DOHH2 (cell line): ENCODE data around the gene CACNA1B.

Experiments used
- EZH2phosphoT487 ChIP-seq: fragments of 200-600 bp; sonication (generic); IDR thresholded peaks from 2 replicates; pipeline ENCODE4 v1.6.1; 2017; ENCODE audit warnings: borderline replicate concordance, mild to moderate bottlenecking, antibody characterized with exemption, low read length, moderate library complexity, mixed read lengths
- TF ChIP-seq, protein P1 (sequence below): fragments of 200-600 bp; sonication (generic); IDR thresholded peaks from one replicate; pipeline ENCODE4 v1.5.1; 2014; ENCODE audit warnings: antibody characterized with exemption, mild to moderate bottlenecking, low read depth, low read length; ENCODE audit not compliant: poor library complexity, severe bottlenecking

DNA sequence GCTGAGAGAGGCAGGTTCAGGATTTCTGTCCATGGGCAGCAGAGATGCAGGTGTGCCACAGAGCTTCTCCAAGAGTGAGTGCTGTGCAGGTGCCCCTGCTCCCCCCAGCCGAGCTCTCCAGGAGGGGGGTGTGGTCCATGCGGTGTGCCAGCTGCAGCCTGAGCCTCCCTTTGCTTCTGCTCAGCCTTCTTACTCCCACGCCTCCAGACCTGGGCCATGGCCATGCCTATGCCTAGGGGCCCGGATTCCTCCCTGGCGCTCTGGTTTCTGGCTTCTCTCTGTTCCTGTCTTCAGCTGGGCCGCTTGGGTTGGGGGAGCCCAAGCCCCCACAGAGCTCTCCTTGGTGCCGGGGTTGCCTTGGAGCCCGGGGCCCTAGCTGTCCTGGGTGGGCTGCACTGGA is 133.3 kb downstream of the CACNA1B start:
- TF ChIP-seq, protein P1, sequence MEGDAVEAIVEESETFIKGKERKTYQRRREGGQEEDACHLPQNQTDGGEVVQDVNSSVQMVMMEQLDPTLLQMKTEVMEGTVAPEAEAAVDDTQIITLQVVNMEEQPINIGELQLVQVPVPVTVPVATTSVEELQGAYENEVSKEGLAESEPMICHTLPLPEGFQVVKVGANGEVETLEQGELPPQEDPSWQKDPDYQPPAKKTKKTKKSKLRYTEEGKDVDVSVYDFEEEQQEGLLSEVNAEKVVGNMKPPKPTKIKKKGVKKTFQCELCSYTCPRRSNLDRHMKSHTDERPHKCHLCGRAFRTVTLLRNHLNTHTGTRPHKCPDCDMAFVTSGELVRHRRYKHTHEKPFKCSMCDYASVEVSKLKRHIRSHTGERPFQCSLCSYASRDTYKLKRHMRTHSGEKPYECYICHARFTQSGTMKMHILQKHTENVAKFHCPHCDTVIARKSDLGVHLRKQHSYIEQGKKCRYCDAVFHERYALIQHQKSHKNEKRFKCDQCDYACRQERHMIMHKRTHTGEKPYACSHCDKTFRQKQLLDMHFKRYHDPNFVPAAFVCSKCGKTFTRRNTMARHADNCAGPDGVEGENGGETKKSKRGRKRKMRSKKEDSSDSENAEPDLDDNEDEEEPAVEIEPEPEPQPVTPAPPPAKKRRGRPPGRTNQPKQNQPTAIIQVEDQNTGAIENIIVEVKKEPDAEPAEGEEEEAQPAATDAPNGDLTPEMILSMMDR = no peak
- no peak for TF ChIP-seq EZH2phosphoT487
